Parathyroid adenoma (tissue), 2 donors: ENCODE results near the gene STK33.

ENCODE experiments used
- H2AFZ ChIP-seq: fragments of 300-600 bp; sonication (generic); one replicate; pipeline ENCODE4 v1.7.0; 2017; ENCODE audit warnings: antibody characterized with exemption, mild to moderate bottlenecking
- H3K27ac ChIP-seq: fragments of 300-600 bp; sonication (generic); one replicate; pipeline ENCODE4 v1.7.0; 2017
- H3K27me3 ChIP-seq: fragments of 300-600 bp; sonication (generic); one replicate; pipeline ENCODE4 v1.7.0; 2017; ENCODE audit warnings: low read length; ENCODE audit not compliant: control insufficient read depth, insufficient read depth
- H3K36me3 ChIP-seq: fragments of 300-600 bp; sonication (generic); one replicate; pipeline ENCODE4 v1.7.0; 2017; ENCODE audit warnings: low read length; ENCODE audit not compliant: control insufficient read depth, insufficient read depth
- H3K4me1 ChIP-seq: fragments of 300-600 bp; sonication (generic); one replicate; pipeline ENCODE4 v1.7.0; 2017; ENCODE audit warnings: control low read depth
- H3K4me2 ChIP-seq: fragments of 300-600 bp; sonication (generic); one replicate; pipeline ENCODE4 v1.7.0; 2017; ENCODE audit warnings: low read length
- H3K4me3 ChIP-seq: fragments of 300-600 bp; sonication (generic); one replicate; pipeline ENCODE4 v1.7.0; 2017; ENCODE audit warnings: low read depth, low read length
- H3K79me2 ChIP-seq: fragments of 300-600 bp; sonication (generic); one replicate; pipeline ENCODE4 v1.7.0; 2017; ENCODE audit warnings: control low read depth
- H3K9ac ChIP-seq: fragments of 300-600 bp; sonication (generic); one replicate; pipeline ENCODE4 v1.7.0; 2017; ENCODE audit warnings: mild to moderate bottlenecking
- H3K9me3 ChIP-seq: fragments of 300-600 bp; sonication (generic); one replicate; pipeline ENCODE4 v1.7.0; 2017; ENCODE audit warnings: low read length; ENCODE audit not compliant: control insufficient read depth
- CTCF ChIP-seq: fragments of 300-600 bp; sonication (generic); IDR thresholded peaks from one replicate; pipeline ENCODE4 v1.7.0; 2017; ENCODE audit warnings: antibody characterized with exemption, mild to moderate bottlenecking
- donor health status: primary hyperparathyroidism.

Gene STK33

GRCh38 chr11:8624698-8625097, 30.7 kb upstream of the STK33 start:
- Histone ChIP-seq H3K27me3 (no peaks in the 10 kb centered on the region), H3K9me3 (no peaks in the 10 kb centered on the region), H3K27ac (no peak overlapping the region), H3K4me1 (no peaks in the 10 kb centered on the region), H3K4me2 (no peak overlapping the region), H3K4me3 (no peak overlapping the region), H3K9ac (no peak overlapping the region), H3K36me3 (no peaks in the 10 kb centered on the region), H2AFZ (no peak overlapping the region), H3K79me2 (no peaks in the 10 kb centered on the region)
- no peak for TF ChIP-seq CTCF

- Histone ChIP-seq H3K36me3 (no peaks in the 10 kb centered on the region), H2AFZ (no peak overlapping the region), H3K4me2 (no peak overlapping the region), H3K27ac (no peak overlapping the region), H3K4me1 (no peaks in the 10 kb centered on the region), H3K4me3 (no peak overlapping the region), H3K79me2 (no peaks in the 10 kb centered on the region), H3K9ac (no peak overlapping the region), H3K27me3 (no peaks in the 10 kb centered on the region), H3K9me3 (no peaks in the 10 kb centered on the region)
- TF ChIP-seq CTCF = no peak
These were observed 27.1 kb upstream of the STK33 start for GRCh38 chr11:8621147-8621546.

- no peaks in the 10 kb centered on the region for H3K79me2 ChIP-seq
- no peak overlapping the region for H3K27ac ChIP-seq
- H3K4me3 ChIP-seq = no peak overlapping the region
- no peaks in the 10 kb centered on the region for H3K36me3 ChIP-seq
- H3K27me3 ChIP-seq = no peaks in the 10 kb centered on the region
- no peaks in the 10 kb centered on the region for H3K4me1 ChIP-seq
- no peak overlapping the region for H3K4me2 ChIP-seq
- H3K9ac ChIP-seq = no peak overlapping the region
- no peak overlapping the region for H2AFZ ChIP-seq
- no peak for TF ChIP-seq CTCF
- H3K9me3 ChIP-seq = no peaks in the 10 kb centered on the region
These were observed 23.0 kb upstream of the STK33 start for GRCh38 chr11:8617063-8617462.

- peaks cover 1% of the 10 kb centered on the region for H3K4me1 ChIP-seq
- no peak overlapping the region for H3K4me3 ChIP-seq
- no peak overlapping the region for H3K4me2 ChIP-seq
- TF ChIP-seq CTCF = no peak
- H2AFZ ChIP-seq = no peak overlapping the region
- H3K36me3 ChIP-seq = no peaks in the 10 kb centered on the region
- H3K27me3 ChIP-seq = no peaks in the 10 kb centered on the region
- no peak overlapping the region for H3K9ac ChIP-seq
- H3K79me2 ChIP-seq = no peaks in the 10 kb centered on the region
- no peaks in the 10 kb centered on the region for H3K9me3 ChIP-seq
- no peak overlapping the region for H3K27ac ChIP-seq
These were observed 21.4 kb upstream of the STK33 start for GRCh38 chr11:8615291-8616032.

GRCh38 chr11:8614497-8614896, 20.5 kb upstream of the STK33 start:
- Histone ChIP-seq H3K27me3 (no peaks in the 10 kb centered on the region), H3K9me3 (no peaks in the 10 kb centered on the region), H2AFZ (no peak overlapping the region), H3K4me1 (peaks cover 4% of the 10 kb centered on the region), H3K79me2 (no peaks in the 10 kb centered on the region), H3K4me2 (no peak overlapping the region), H3K36me3 (no peaks in the 10 kb centered on the region), H3K9ac (no peak overlapping the region), H3K4me3 (no peak overlapping the region), H3K27ac (no peak overlapping the region)
- TF ChIP-seq CTCF = no peak
